A549 (cell line): ENCODE results near the gene WIZ.

Experiments used
- BHLHE40 ChIP-seq: IDR thresholded peaks from 2 replicates; pipeline ENCODE4 v1.6.1; 2012; ENCODE audit warnings: low read depth, low read length, inconsistent platforms
- JUNB ChIP-seq: fragments of >200 bp; sonication (Bioruptor Twin); formaldehyde crosslinking; IDR thresholded peaks from 2 replicates; pipeline ENCODE4 v1.6.1; 2016
- MAFK ChIP-seq: fragments of 450-650 bp; IDR thresholded peaks from 2 replicates; pipeline ENCODE4 v1.6.1; 2014; ENCODE audit not compliant: partially characterized antibody
- TF ChIP-seq, protein P1 (sequence below): fragments of 200-600 bp; sonication (generic); IDR thresholded peaks from 2 replicates; pipeline ENCODE4 v1.6.1; 2016; ENCODE audit warnings: antibody characterized with exemption, mild to moderate bottlenecking, moderate library complexity

DNA sequence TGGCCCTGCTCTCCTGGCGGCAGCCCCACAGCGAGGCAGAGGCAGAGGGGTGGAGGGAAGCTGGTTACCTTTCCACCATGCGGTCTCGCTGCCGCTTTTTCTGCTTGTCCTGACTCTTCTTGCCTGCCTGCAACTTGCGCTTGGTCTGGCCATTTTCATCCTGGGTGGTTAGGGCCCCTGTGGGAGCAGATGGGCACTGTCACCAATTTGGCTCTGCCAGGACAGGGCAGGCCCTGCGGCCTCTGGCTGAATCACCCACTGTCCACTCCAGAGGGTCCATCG lies 50.6 kb downstream of the WIZ start:
- TF ChIP-seq, protein P1, sequence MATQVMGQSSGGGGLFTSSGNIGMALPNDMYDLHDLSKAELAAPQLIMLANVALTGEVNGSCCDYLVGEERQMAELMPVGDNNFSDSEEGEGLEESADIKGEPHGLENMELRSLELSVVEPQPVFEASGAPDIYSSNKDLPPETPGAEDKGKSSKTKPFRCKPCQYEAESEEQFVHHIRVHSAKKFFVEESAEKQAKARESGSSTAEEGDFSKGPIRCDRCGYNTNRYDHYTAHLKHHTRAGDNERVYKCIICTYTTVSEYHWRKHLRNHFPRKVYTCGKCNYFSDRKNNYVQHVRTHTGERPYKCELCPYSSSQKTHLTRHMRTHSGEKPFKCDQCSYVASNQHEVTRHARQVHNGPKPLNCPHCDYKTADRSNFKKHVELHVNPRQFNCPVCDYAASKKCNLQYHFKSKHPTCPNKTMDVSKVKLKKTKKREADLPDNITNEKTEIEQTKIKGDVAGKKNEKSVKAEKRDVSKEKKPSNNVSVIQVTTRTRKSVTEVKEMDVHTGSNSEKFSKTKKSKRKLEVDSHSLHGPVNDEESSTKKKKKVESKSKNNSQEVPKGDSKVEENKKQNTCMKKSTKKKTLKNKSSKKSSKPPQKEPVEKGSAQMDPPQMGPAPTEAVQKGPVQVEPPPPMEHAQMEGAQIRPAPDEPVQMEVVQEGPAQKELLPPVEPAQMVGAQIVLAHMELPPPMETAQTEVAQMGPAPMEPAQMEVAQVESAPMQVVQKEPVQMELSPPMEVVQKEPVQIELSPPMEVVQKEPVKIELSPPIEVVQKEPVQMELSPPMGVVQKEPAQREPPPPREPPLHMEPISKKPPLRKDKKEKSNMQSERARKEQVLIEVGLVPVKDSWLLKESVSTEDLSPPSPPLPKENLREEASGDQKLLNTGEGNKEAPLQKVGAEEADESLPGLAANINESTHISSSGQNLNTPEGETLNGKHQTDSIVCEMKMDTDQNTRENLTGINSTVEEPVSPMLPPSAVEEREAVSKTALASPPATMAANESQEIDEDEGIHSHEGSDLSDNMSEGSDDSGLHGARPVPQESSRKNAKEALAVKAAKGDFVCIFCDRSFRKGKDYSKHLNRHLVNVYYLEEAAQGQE, result no peak
- TF ChIP-seq MAFK (no peak), BHLHE40 (no peak), JUNB (no peak)
